HepG2 (cell line): ENCODE measurements around the gene ACOT8. TPM values are rescaled to one million over a fixed set of nuclear protein-coding genes. Genes with fewer than 3 reads are reported as not detected.

Experiments
- ARNT2 ChIP-seq: sonication (generic); formaldehyde crosslinking; IDR thresholded peaks from 2 replicates; pipeline ENCODE4 v1.8.0; 2022; ENCODE audit warnings: mild to moderate bottlenecking, low read depth, missing genetic modification reagents, moderate library complexity
- CENPT ChIP-seq: sonication (generic); formaldehyde crosslinking; IDR thresholded peaks from 2 replicates; pipeline ENCODE4 v1.8.0; 2022; ENCODE audit warnings: low read depth, mild to moderate bottlenecking, moderate library complexity, missing genetic modification reagents
- ELF4 ChIP-seq: sonication (generic); formaldehyde crosslinking; IDR thresholded peaks from 2 replicates; pipeline ENCODE4 v1.5.0; 2020; ENCODE audit warnings: missing genetic modification reagents, mild to moderate bottlenecking, moderate library complexity, borderline replicate concordance
- GATA4 ChIP-seq: sonication (generic); IDR thresholded peaks from 2 replicates; pipeline ENCODE4 v1.6.1; 2016; ENCODE audit warnings: antibody characterized with exemption, low read depth, borderline replicate concordance
- HMG20A ChIP-seq: IDR thresholded peaks from 2 replicates; pipeline ENCODE4 v1.6.1; 2016; ENCODE audit warnings: borderline replicate concordance
- HMGXB3 ChIP-seq: sonication (generic); formaldehyde crosslinking; IDR thresholded peaks from 2 replicates; pipeline ENCODE4 v1.4.0; 2020; ENCODE audit warnings: missing genetic modification reagents, borderline replicate concordance
- HOXA7 ChIP-seq: sonication (generic); formaldehyde crosslinking; IDR thresholded peaks from 2 replicates; pipeline ENCODE4 v1.8.1; 2022; ENCODE audit warnings: mild to moderate bottlenecking, missing genetic modification reagents, moderate library complexity
- IRX3 ChIP-seq: sonication (generic); formaldehyde crosslinking; IDR thresholded peaks from 2 replicates; pipeline ENCODE4 v1.8.1; 2023; ENCODE audit warnings: mild to moderate bottlenecking, low read depth, missing genetic modification reagents, borderline replicate concordance
- JARID2 ChIP-seq: sonication (generic); formaldehyde crosslinking; IDR thresholded peaks from 2 replicates; pipeline ENCODE4 v1.8.1; 2023; ENCODE audit warnings: missing genetic modification reagents, inconsistent platforms; ENCODE audit not compliant: insufficient replicate concordance
- NFATC3 ChIP-seq: sonication (generic); formaldehyde crosslinking; IDR thresholded peaks from 2 replicates; pipeline ENCODE4 v1.5.1; 2020; ENCODE audit warnings: mild to moderate bottlenecking, missing genetic modification reagents
- PHF20 ChIP-seq: sonication (generic); formaldehyde crosslinking; IDR thresholded peaks from 2 replicates; pipeline ENCODE4 v1.5.0; 2020; ENCODE audit warnings: mild to moderate bottlenecking, missing genetic modification reagents
- RBAK ChIP-seq: sonication (generic); formaldehyde crosslinking; IDR thresholded peaks from 2 replicates; pipeline ENCODE4 v1.5.1; 2020; ENCODE audit warnings: mild to moderate bottlenecking, missing genetic modification reagents
- RXRB ChIP-seq: IDR thresholded peaks from 2 replicates; pipeline ENCODE4 v1.6.1; 2016; ENCODE audit warnings: borderline replicate concordance, missing genetic modification reagents, missing compliant biosample characterization
- SETDB1 ChIP-seq: sonication (generic); formaldehyde crosslinking; IDR thresholded peaks from 2 replicates; pipeline ENCODE4 v1.5.1; 2020; ENCODE audit warnings: missing genetic modification reagents, mild to moderate bottlenecking, borderline replicate concordance
- ZFP41 ChIP-seq: sonication (generic); formaldehyde crosslinking; IDR thresholded peaks from 2 replicates; pipeline ENCODE4 v1.4.0; 2020; ENCODE audit warnings: mild to moderate bottlenecking, missing genetic modification reagents, borderline replicate concordance
- ZNF251 ChIP-seq: sonication (generic); formaldehyde crosslinking; IDR thresholded peaks from 2 replicates; pipeline ENCODE4 v1.9.0; 2021; ENCODE audit warnings: mild to moderate bottlenecking, missing genetic modification reagents
- ZNF432 ChIP-seq: sonication (generic); formaldehyde crosslinking; IDR thresholded peaks from 2 replicates; pipeline ENCODE4 v1.5.0; 2020; ENCODE audit warnings: missing genetic modification reagents, mild to moderate bottlenecking, borderline replicate concordance
- ZNF446 ChIP-seq: sonication (generic); formaldehyde crosslinking; IDR thresholded peaks from 2 replicates; pipeline ENCODE4 v1.5.0; 2020; ENCODE audit warnings: mild to moderate bottlenecking, missing genetic modification reagents
- ZNF510 ChIP-seq: sonication (generic); formaldehyde crosslinking; IDR thresholded peaks from 2 replicates; pipeline ENCODE4 v1.4.0; 2020; ENCODE audit warnings: low read depth, mild to moderate bottlenecking, missing genetic modification reagents
- ZNF761 ChIP-seq: sonication (generic); formaldehyde crosslinking; conservative IDR thresholded peaks from 2 replicates; pipeline ENCODE4 v1.4.0; 2020; ENCODE audit warnings: mild to moderate bottlenecking, missing genetic modification reagents
- ZNF891 ChIP-seq: sonication (generic); formaldehyde crosslinking; IDR thresholded peaks from 2 replicates; pipeline ENCODE4 v1.5.0; 2020; ENCODE audit warnings: mild to moderate bottlenecking, missing genetic modification reagents
- polyA plus RNA-seq, 8 experiments: library from polyadenylated mRNA; depleted of rRNA in 3 of 8; stranded (reverse) in 7 of 8; unstranded in 1 of 8; fragments of >200 nt; fragmentation: Illumina TruSeq in 4 of 8; extraction: Trizol in 4 of 8; gene quantifications; 2 replicates each; pipeline versions ENCODE4 v1.2.1 to v1.2.3, GENCODE V29; 2011 to 2016; ENCODE audit warnings: low read depth in 4 of 8, missing spikeins in 1 of 8, mixed read lengths in 1 of 8; ENCODE audit not compliant: insufficient read depth in 1 of 8
- total RNA-seq, 5 experiments: library from RNA; depleted of rRNA; stranded (reverse); fragments of >200 nt; fragmentation: Illumina TruSeq; extraction: Trizol; gene quantifications; 2 replicates each; pipeline ENCODE4 v1.2.3, GENCODE V29; 2016; ENCODE audit warnings: low read depth in 1 of 5
- TF ChIP-seq, protein P1 (sequence below): sonication (generic); formaldehyde crosslinking; IDR thresholded peaks from 2 replicates; pipeline ENCODE4 v1.5.0; 2020; ENCODE audit warnings: missing genetic modification reagents
- TF ChIP-seq, protein P2 (sequence below): sonication (generic); formaldehyde crosslinking; IDR thresholded peaks from 2 replicates; pipeline ENCODE4 v1.9.0; 2021; ENCODE audit warnings: missing genetic modification reagents, borderline replicate concordance

ACOT8 gene
- total and polyA plus RNA-seq, 2 of the 13 experiments (the other 11 are each of a cell fraction or from before 2014, with no cell fraction given): 31.4 to 45.5 TPM

DNA sequence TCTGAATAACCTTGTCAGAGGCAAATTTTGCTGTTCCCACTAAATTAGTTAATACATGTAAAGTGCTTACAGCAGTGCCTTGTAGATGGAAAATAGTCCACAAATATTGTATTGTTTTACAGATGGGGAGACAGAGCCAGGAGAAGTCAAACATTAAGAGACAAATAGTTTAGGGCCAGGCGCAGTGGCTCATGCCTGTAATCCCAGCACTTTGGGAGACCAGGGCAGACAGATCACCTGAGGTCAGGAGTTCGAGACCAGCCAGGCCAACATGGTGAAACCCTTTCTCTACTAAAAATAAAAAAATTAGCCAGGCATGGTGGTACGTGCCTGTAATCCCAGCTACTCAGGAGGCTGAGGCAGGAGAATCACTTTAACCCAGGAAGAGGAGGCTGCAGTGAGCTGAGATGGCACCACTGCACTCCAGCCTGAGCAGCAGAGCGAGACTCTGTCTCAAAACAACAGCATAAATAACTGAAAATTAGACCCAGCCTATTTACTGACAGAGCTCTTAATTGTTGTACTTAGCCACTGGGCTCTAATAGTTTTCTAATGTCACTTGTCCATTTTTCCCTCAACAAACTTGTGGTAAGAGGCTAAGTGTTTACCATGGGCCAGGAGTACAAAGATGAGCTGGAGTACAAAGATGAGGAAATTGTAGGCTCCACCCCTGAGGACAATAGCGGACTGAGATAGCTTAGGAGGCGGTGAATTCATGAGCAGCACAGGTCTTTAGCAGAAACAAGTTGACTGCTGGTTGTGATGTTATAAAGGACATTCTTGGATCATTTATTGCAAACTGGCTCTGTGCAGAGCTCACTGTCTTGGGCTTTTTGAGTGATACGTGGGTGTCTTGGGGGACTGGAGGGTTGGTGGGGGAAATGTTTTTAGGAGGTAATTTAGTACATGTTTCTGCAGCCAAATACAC is 6.6 kb upstream of the ACOT8 start (continued):
- TF ChIP-seq ZNF251 (CRISPR knock-in tag): no peak
- TF ChIP-seq PHF20: no peak; the same call in 1 of the 2 replicates
- TF ChIP-seq RBAK: no peak
- TF ChIP-seq SETDB1 (CRISPR knock-in tag): no peak
- TF ChIP-seq ARNT2 (CRISPR knock-in tag): 0 out of 2 replicates have a peak, but pooled peaks have one; percentile 20
- no peak for TF ChIP-seq ELF4 (CRISPR knock-in tag)
- no peak for TF ChIP-seq ZNF510 (CRISPR knock-in tag)
- TF ChIP-seq GATA4: no peak; the same call in 1 of the 2 replicates
- no peak for TF ChIP-seq NFATC3
- TF ChIP-seq ZNF432 (CRISPR knock-in tag): no peak
- TF ChIP-seq, protein P1, sequence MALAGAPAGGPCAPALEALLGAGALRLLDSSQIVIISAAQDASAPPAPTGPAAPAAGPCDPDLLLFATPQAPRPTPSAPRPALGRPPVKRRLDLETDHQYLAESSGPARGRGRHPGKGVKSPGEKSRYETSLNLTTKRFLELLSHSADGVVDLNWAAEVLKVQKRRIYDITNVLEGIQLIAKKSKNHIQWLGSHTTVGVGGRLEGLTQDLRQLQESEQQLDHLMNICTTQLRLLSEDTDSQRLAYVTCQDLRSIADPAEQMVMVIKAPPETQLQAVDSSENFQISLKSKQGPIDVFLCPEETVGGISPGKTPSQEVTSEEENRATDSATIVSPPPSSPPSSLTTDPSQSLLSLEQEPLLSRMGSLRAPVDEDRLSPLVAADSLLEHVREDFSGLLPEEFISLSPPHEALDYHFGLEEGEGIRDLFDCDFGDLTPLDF: no peak
- peak; percentile 78; the same call in 1 of the 2 replicates for TF ChIP-seq RXRB
- peak; percentile 53; the same call in 1 of the 2 replicates for TF ChIP-seq HMG20A (CRISPR knock-in tag)
- TF ChIP-seq HMGXB3 (CRISPR knock-in tag): no peak
- TF ChIP-seq, protein P2, sequence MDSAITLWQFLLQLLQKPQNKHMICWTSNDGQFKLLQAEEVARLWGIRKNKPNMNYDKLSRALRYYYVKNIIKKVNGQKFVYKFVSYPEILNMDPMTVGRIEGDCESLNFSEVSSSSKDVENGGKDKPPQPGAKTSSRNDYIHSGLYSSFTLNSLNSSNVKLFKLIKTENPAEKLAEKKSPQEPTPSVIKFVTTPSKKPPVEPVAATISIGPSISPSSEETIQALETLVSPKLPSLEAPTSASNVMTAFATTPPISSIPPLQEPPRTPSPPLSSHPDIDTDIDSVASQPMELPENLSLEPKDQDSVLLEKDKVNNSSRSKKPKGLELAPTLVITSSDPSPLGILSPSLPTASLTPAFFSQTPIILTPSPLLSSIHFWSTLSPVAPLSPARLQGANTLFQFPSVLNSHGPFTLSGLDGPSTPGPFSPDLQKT (CRISPR knock-in tag): no peak
- no peak for TF ChIP-seq IRX3 (CRISPR knock-in tag)
- TF ChIP-seq ZNF446 (CRISPR knock-in tag): no peak
- TF ChIP-seq ZFP41 (CRISPR knock-in tag): no peak
- TF ChIP-seq ZNF891 (CRISPR knock-in tag): no peak
- no peak for TF ChIP-seq CENPT (CRISPR knock-in tag)
- no peak for TF ChIP-seq JARID2
- no peak for TF ChIP-seq ZNF761 (CRISPR knock-in tag)
- no peak for TF ChIP-seq HOXA7
